ENCODE results near the gene CNST. TPM values are rescaled to one million over a fixed set of nuclear protein-coding genes. Genes with fewer than 3 reads are reported as not detected.

CNST gene
- polyA plus RNA-seq, 1 donor (not counting 4 experiments of a cell fraction or from before 2014, with no cell fraction given) = 9.8 TPM

GRCh38 chr1:246591047-246591446, 24.8 kb downstream of the CNST start:
- Histone ChIP-seq H3K27ac (ENCODE audit: control insufficient read depth, insufficient read depth, low read length) (no peak overlapping the region), H3K9me3 (ENCODE audit: control insufficient read depth, low read depth, low read length) (no peaks in the 10 kb centered on the region), H4K20me1 (ENCODE audit: control insufficient read depth, extremely low read depth, insufficient read depth, low read length) (no peaks in the 10 kb centered on the region), H3K36me3 (ENCODE audit: control insufficient read depth in 2 of 2, extremely low read depth in 1 of 2, insufficient read depth in 2 of 2, low read length in 2 of 2) (no peaks in the 10 kb centered on the region), H3K9ac (ENCODE audit: control insufficient read depth, extremely low read depth, insufficient read depth, low read length) (no peak overlapping the region), H3K4me1 (ENCODE audit: control insufficient read depth, extremely low read depth, insufficient read depth, low read length) (peaks cover 21% of the 10 kb centered on the region), H3K4me2 (ENCODE audit: control insufficient read depth, extremely low read depth, insufficient read depth, low read depth, low read length) (no peak overlapping the region), H3K79me2 (ENCODE audit: control insufficient read depth, insufficient read depth, low read length) (peaks cover 7% of the 10 kb centered on the region), H3K9me1 (ENCODE audit: control insufficient read depth, extremely low read depth, insufficient read depth, low read length) (no peaks in the 10 kb centered on the region), H3K4me3 (ENCODE audit: control insufficient read depth in 2 of 3, extremely low read depth in 1 of 3, insufficient read depth in 2 of 3, low read depth in 1 of 3, low read length in 3 of 3) (no peak overlapping the region), H3K27me3 (ENCODE audit: control insufficient read depth, extremely low read depth, insufficient read depth, low read length) (no peaks in the 10 kb centered on the region), H2AFZ (ENCODE audit: control insufficient read depth, low read length) (no peak overlapping the region)
- dilution Hi-C loops (cut with MboI; ENCODE audit: extremely low pct_ligation_motif_present, low sequenced_read_pairs) = no loop called here
- no peak for DNase-seq (ENCODE audit: low read depth, low spot score)
- no peak for FAIRE-seq
- TF ChIP-seq CTCF (optimal IDR thresholded peaks at IDR 0.05 in 1 of 3, IDR thresholded peaks at IDR 0.05 in 1 of 3, conservative IDR thresholded peaks at IDR 0.05 in 1 of 3; ENCODE audit: extremely low read depth in 1 of 3, insufficient read depth in 2 of 3, low read length in 3 of 3) (no peak), EZH2 (IDR thresholded peaks at IDR 0.05; ENCODE audit: low read length) (no peak)

- Histone ChIP-seq H3K36me3 (ENCODE audit: control insufficient read depth in 2 of 2, extremely low read depth in 1 of 2, insufficient read depth in 2 of 2, low read length in 2 of 2) (no peaks in the 10 kb centered on the region), H3K4me1 (ENCODE audit: control insufficient read depth, extremely low read depth, insufficient read depth, low read length) (peaks cover 21% of the 10 kb centered on the region)
Measured at GRCh38 chr1:246591504-246591903, 25.2 kb downstream of the CNST start.

More at GRCh38 chr1:246591504-246591903, 25.2 kb downstream of the CNST start:
- dilution Hi-C loops (cut with MboI; ENCODE audit: extremely low pct_ligation_motif_present, low sequenced_read_pairs) = no loop called here
- Histone ChIP-seq H3K9ac (ENCODE audit: control insufficient read depth, extremely low read depth, insufficient read depth, low read length) (no peak overlapping the region), H3K27me3 (ENCODE audit: control insufficient read depth, extremely low read depth, insufficient read depth, low read length) (no peaks in the 10 kb centered on the region), H4K20me1 (ENCODE audit: control insufficient read depth, extremely low read depth, insufficient read depth, low read length) (no peaks in the 10 kb centered on the region), H3K79me2 (ENCODE audit: control insufficient read depth, insufficient read depth, low read length) (peaks cover 5% of the 10 kb centered on the region), H3K4me2 (ENCODE audit: control insufficient read depth, extremely low read depth, insufficient read depth, low read depth, low read length) (no peak overlapping the region), H3K9me3 (ENCODE audit: control insufficient read depth, low read depth, low read length) (no peaks in the 10 kb centered on the region), H3K27ac (ENCODE audit: control insufficient read depth, insufficient read depth, low read length) (no peak overlapping the region), H2AFZ (ENCODE audit: control insufficient read depth, low read length) (no peak overlapping the region), H3K4me3 (ENCODE audit: control insufficient read depth in 2 of 3, extremely low read depth in 1 of 3, insufficient read depth in 2 of 3, low read depth in 1 of 3, low read length in 3 of 3) (no peak overlapping the region), H3K9me1 (ENCODE audit: control insufficient read depth, extremely low read depth, insufficient read depth, low read length) (no peaks in the 10 kb centered on the region)
- FAIRE-seq = no peak
- DNase-seq (ENCODE audit: low read depth, low spot score) = no peak
- no peak for TF ChIP-seq EZH2 (IDR thresholded peaks at IDR 0.05; ENCODE audit: low read length)
- TF ChIP-seq CTCF (optimal IDR thresholded peaks at IDR 0.05 in 1 of 3, IDR thresholded peaks at IDR 0.05 in 1 of 3, conservative IDR thresholded peaks at IDR 0.05 in 1 of 3; ENCODE audit: extremely low read depth in 1 of 3, insufficient read depth in 2 of 3, low read length in 3 of 3) = no peak
